ENCODE results near the gene CERS6.

The CERS6 gene

GRCh38 chr2:168719446-168719845, 263.4 kb downstream of the CERS6 start:
- no peak overlapping the region for H2AK5ac ChIP-seq (ENCODE audit: low read depth, low read length)
- H2BK120ac ChIP-seq (ENCODE audit: low read depth, low read length): no peak overlapping the region
- H3K18ac ChIP-seq (ENCODE audit: low read length): no peak overlapping the region
- DNase-seq (ENCODE audit: low spot score): no peak
- H3K4me1 ChIP-seq (ENCODE audit: control insufficient read depth in 2 of 2, insufficient read depth in 1 of 2, low read depth in 1 of 2, low read length in 2 of 2): no peaks in the 10 kb centered on the region
- no peak overlapping the region for H3K27ac ChIP-seq (replicated peaks; ENCODE audit: low read length)
- H3K9ac ChIP-seq (ENCODE audit: low read depth, low read length, poor library complexity): no peak overlapping the region
- H3K36me3 ChIP-seq (replicated peaks in 1 of 2; ENCODE audit: control insufficient read depth in 2 of 2, insufficient read depth in 2 of 2, low read length in 2 of 2): peaks cover 8 to 14% of the 10 kb centered on the region in 2 donors
- no peak overlapping the region for H3K4me3 ChIP-seq (ENCODE audit: low read length in 2 of 2)
- no peak overlapping the region for H2BK5ac ChIP-seq (ENCODE audit: low read length)
- H4K91ac ChIP-seq (ENCODE audit: low read depth, low read length, poor library complexity): no peak overlapping the region
- H2BK15ac ChIP-seq (ENCODE audit: low read length): no peak overlapping the region
- H3K79me1 ChIP-seq (ENCODE audit: low read depth, low read length): no peaks in the 10 kb centered on the region
- H4K8ac ChIP-seq (ENCODE audit: low read depth, low read length): no peak overlapping the region
- no peaks in the 10 kb centered on the region for H3K27me3 ChIP-seq (ENCODE audit: control insufficient read depth in 3 of 3, insufficient read depth in 3 of 3, low read depth in 1 of 3, low read length in 3 of 3)
- no peak overlapping the region for H3K4me2 ChIP-seq (ENCODE audit: insufficient read depth, low read length, poor library complexity, severe bottlenecking)
- H2AFZ ChIP-seq (ENCODE audit: low read length): no peak overlapping the region
- no peak overlapping the region for H2BK12ac ChIP-seq (ENCODE audit: low read length)
- no peak overlapping the region for H3K4ac ChIP-seq (ENCODE audit: low read length)
- no peak overlapping the region for H3K14ac ChIP-seq (ENCODE audit: low read length)
- H3K9me3 ChIP-seq (replicated peaks in 1 of 2; ENCODE audit: control insufficient read depth in 2 of 2, insufficient read depth in 1 of 2, low read depth in 1 of 2, low read length in 2 of 2): no peaks in the 10 kb centered on the region
- no peak overlapping the region for H3K23ac ChIP-seq (ENCODE audit: low read depth, low read length, poor library complexity)

- Histone ChIP-seq H4K8ac (ENCODE audit: low read depth, low read length) (no peak overlapping the region), H2AFZ (ENCODE audit: low read length) (no peak overlapping the region), H3K36me3 (replicated peaks in 1 of 2; ENCODE audit: control insufficient read depth in 2 of 2, insufficient read depth in 2 of 2, low read length in 2 of 2) (peaks cover 8 to 14% of the 10 kb centered on the region in 2 donors), H3K4ac (ENCODE audit: low read length) (no peak overlapping the region), H3K14ac (ENCODE audit: low read length) (no peak overlapping the region), H4K91ac (ENCODE audit: low read depth, low read length, poor library complexity) (no peak overlapping the region), H3K4me3 (ENCODE audit: low read length in 2 of 2) (no peak overlapping the region), H3K23ac (ENCODE audit: low read depth, low read length, poor library complexity) (no peak overlapping the region), H3K9ac (ENCODE audit: low read depth, low read length, poor library complexity) (no peak overlapping the region), H3K79me1 (ENCODE audit: low read depth, low read length) (no peaks in the 10 kb centered on the region), H3K18ac (ENCODE audit: low read length) (no peak overlapping the region), H2BK120ac (ENCODE audit: low read depth, low read length) (no peak overlapping the region), H2AK5ac (ENCODE audit: low read depth, low read length) (no peak overlapping the region), H3K4me1 (ENCODE audit: control insufficient read depth in 2 of 2, insufficient read depth in 1 of 2, low read depth in 1 of 2, low read length in 2 of 2) (no peaks in the 10 kb centered on the region), H2BK5ac (ENCODE audit: low read length) (no peak overlapping the region), H2BK15ac (ENCODE audit: low read length) (no peak overlapping the region), H3K9me3 (replicated peaks in 1 of 2; ENCODE audit: control insufficient read depth in 2 of 2, insufficient read depth in 1 of 2, low read depth in 1 of 2, low read length in 2 of 2) (no peaks in the 10 kb centered on the region), H3K27me3 (ENCODE audit: control insufficient read depth in 3 of 3, insufficient read depth in 3 of 3, low read depth in 1 of 3, low read length in 3 of 3) (no peaks in the 10 kb centered on the region), H3K4me2 (ENCODE audit: insufficient read depth, low read length, poor library complexity, severe bottlenecking) (no peak overlapping the region), H2BK12ac (ENCODE audit: low read length) (no peak overlapping the region), H3K27ac (replicated peaks; ENCODE audit: low read length) (no peak overlapping the region)
- DNase-seq (ENCODE audit: low spot score): no peak
- no CpG with 5 or more reads among the region's 2 CpGs for WGBS, 2 donors (ENCODE audit: extremely low coverage in 2 of 2, insufficient read length in 2 of 2, insufficient replicate concordance in 1 of 2)
Measured at GRCh38 chr2:168722592-168722991, 266.5 kb downstream of the CERS6 start.

- Histone ChIP-seq H2AK5ac (ENCODE audit: low read depth, low read length) (no peak overlapping the region), H2BK120ac (ENCODE audit: low read depth, low read length) (no peak overlapping the region), H2BK15ac (ENCODE audit: low read length) (no peak overlapping the region), H3K79me1 (ENCODE audit: low read depth, low read length) (no peaks in the 10 kb centered on the region), H4K91ac (ENCODE audit: low read depth, low read length, poor library complexity) (no peak overlapping the region), H3K9ac (ENCODE audit: low read depth, low read length, poor library complexity) (no peak overlapping the region), H3K23ac (ENCODE audit: low read depth, low read length, poor library complexity) (no peak overlapping the region), H2BK5ac (ENCODE audit: low read length) (no peak overlapping the region), H3K36me3 (replicated peaks in 1 of 2; ENCODE audit: control insufficient read depth in 2 of 2, insufficient read depth in 2 of 2, low read length in 2 of 2) (peaks cover 8 to 14% of the 10 kb centered on the region in 2 donors), H3K18ac (ENCODE audit: low read length) (no peak overlapping the region), H3K27me3 (ENCODE audit: control insufficient read depth in 3 of 3, insufficient read depth in 3 of 3, low read depth in 1 of 3, low read length in 3 of 3) (no peaks in the 10 kb centered on the region), H3K9me3 (replicated peaks in 1 of 2; ENCODE audit: control insufficient read depth in 2 of 2, insufficient read depth in 1 of 2, low read depth in 1 of 2, low read length in 2 of 2) (no peaks in the 10 kb centered on the region), H2AFZ (ENCODE audit: low read length) (no peak overlapping the region), H3K4me3 (ENCODE audit: low read length in 2 of 2) (no peak overlapping the region), H3K27ac (replicated peaks; ENCODE audit: low read length) (no peak overlapping the region), H2BK12ac (ENCODE audit: low read length) (no peak overlapping the region), H4K8ac (ENCODE audit: low read depth, low read length) (no peak overlapping the region), H3K14ac (ENCODE audit: low read length) (no peak overlapping the region), H3K4ac (ENCODE audit: low read length) (no peak overlapping the region), H3K4me1 (ENCODE audit: control insufficient read depth in 2 of 2, insufficient read depth in 1 of 2, low read depth in 1 of 2, low read length in 2 of 2) (no peaks in the 10 kb centered on the region), H3K4me2 (ENCODE audit: insufficient read depth, low read length, poor library complexity, severe bottlenecking) (no peak overlapping the region)
- no peak for DNase-seq (ENCODE audit: low spot score)
- no CpG with 5 or more reads among the region's 3 CpGs for WGBS, 2 donors (ENCODE audit: extremely low coverage in 2 of 2, insufficient read length in 2 of 2, insufficient replicate concordance in 1 of 2)
Measured at GRCh38 chr2:168723275-168723899, 267.3 kb downstream of the CERS6 start.

- Histone ChIP-seq H2BK120ac (ENCODE audit: low read depth, low read length) (no peak overlapping the region), H3K36me3 (replicated peaks in 1 of 2; ENCODE audit: control insufficient read depth in 2 of 2, insufficient read depth in 2 of 2, low read length in 2 of 2) (peaks cover 0 to 6% of the 10 kb centered on the region in 2 donors), H2BK15ac (ENCODE audit: low read length) (no peak overlapping the region), H3K23ac (ENCODE audit: low read depth, low read length, poor library complexity) (no peak overlapping the region), H2AK5ac (ENCODE audit: low read depth, low read length) (no peak overlapping the region), H3K4me2 (ENCODE audit: insufficient read depth, low read length, poor library complexity, severe bottlenecking) (no peak overlapping the region), H2BK5ac (ENCODE audit: low read length) (no peak overlapping the region), H3K79me1 (ENCODE audit: low read depth, low read length) (no peaks in the 10 kb centered on the region), H3K4ac (ENCODE audit: low read length) (no peak overlapping the region), H3K9ac (ENCODE audit: low read depth, low read length, poor library complexity) (no peak overlapping the region), H3K14ac (ENCODE audit: low read length) (no peak overlapping the region), H3K27me3 (ENCODE audit: control insufficient read depth in 3 of 3, insufficient read depth in 3 of 3, low read depth in 1 of 3, low read length in 3 of 3) (no peaks in the 10 kb centered on the region), H4K8ac (ENCODE audit: low read depth, low read length) (no peak overlapping the region), H3K4me3 (ENCODE audit: low read length in 2 of 2) (no peak overlapping the region), H2AFZ (ENCODE audit: low read length) (no peak overlapping the region), H3K27ac (replicated peaks; ENCODE audit: low read length) (no peak overlapping the region), H4K91ac (ENCODE audit: low read depth, low read length, poor library complexity) (no peak overlapping the region), H3K9me3 (replicated peaks in 1 of 2; ENCODE audit: control insufficient read depth in 2 of 2, insufficient read depth in 1 of 2, low read depth in 1 of 2, low read length in 2 of 2) (no peaks in the 10 kb centered on the region), H3K18ac (ENCODE audit: low read length) (no peak overlapping the region), H2BK12ac (ENCODE audit: low read length) (no peak overlapping the region), H3K4me1 (ENCODE audit: control insufficient read depth in 2 of 2, insufficient read depth in 1 of 2, low read depth in 1 of 2, low read length in 2 of 2) (peaks cover 0 to 11% of the 10 kb centered on the region in 2 donors)
- no peak for DNase-seq (ENCODE audit: low spot score)
- no CpG with 5 or more reads among the region's 3 CpGs for WGBS, 2 donors (ENCODE audit: extremely low coverage in 2 of 2, insufficient read length in 2 of 2, insufficient replicate concordance in 1 of 2)
Measured at GRCh38 chr2:168726375-168726774, 270.3 kb downstream of the CERS6 start.

All from neuronal stem cell (in vitro differentiated cells).